GM11168 (cell line): ENCODE measurements around the gene RAB30.

Experiments used
- in situ Hi-C: fragments of 300-500 bp; cut with MboI; formaldehyde crosslinking; loops from one replicate; pipeline ENCODE4 v1.12.0; 2022; ENCODE audit warnings: low sequenced_read_pairs; ENCODE audit not compliant: unreplicated experiment

Gene RAB30

DNA sequence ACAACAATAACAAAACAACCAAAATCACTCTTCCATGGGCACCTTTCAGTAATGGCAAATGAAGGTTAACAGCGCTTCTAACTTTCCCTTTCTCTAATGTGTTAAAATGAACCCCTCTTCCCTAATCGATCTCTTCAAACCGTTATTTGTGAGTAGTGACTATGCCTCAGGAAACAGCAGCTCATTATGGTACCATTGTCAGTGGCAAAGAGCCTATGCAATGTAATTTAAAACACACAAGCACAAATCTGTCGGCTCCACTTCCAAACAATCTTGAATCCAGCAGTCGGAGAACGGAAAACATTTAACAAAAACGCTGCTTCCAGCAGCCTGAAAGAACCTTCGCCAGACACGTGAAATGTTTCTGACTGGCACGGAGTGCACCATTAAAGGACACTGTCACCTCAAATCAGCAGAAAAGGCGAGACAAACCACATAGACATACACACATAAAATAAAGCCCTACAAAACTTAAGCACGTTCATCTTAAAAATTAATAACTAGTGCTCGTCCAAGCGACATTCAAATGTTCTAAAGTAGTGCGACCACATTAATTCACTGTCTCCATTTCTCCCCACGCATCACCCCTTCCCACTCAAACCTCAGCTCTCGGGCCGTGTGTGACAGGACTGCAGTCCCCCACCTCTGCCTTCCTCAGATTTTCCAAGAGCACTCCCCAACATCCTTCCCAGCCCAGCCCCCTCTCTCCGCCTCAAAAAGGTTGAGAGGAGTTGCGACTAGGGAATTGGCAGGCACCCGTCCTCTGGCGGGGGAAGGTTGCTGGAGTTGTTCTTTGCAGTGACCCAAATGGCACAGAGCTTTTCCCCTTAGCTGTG is 748 bp downstream of the RAB30 start:
- in situ Hi-C loops = no loop called here

DNA sequence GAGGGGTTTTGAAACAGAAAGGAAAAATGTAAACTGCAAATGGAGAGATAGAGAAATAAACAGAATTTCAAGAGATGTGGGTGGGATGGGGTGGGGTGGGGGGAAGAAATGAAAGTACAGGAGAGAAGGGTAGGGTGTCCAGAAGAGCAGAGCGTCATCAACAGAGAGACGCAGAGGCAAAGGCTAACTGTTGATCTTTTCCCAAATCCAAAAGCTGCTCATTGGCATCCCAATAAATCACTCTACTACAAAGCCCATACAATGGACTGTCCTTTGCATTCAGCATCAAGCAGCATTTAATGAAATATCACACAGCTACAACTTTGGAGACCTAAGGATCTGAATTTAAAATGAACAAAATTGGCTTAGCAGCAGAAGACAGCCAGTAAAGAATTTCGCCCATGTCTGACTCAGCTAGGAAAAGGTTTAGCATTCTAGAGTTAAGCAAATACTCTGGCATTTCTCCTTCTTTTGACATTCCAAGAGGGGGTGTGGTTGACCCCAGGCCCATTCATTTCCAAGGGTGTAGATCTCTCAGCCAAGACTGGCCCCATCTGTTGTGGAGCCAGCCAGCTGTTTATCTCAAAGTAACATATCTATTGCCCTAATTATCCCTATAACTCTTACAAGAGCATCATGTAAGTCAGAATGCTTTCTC is 1.5 kb downstream of the RAB30 start:
- in situ Hi-C loops = no loop called here

DNA sequence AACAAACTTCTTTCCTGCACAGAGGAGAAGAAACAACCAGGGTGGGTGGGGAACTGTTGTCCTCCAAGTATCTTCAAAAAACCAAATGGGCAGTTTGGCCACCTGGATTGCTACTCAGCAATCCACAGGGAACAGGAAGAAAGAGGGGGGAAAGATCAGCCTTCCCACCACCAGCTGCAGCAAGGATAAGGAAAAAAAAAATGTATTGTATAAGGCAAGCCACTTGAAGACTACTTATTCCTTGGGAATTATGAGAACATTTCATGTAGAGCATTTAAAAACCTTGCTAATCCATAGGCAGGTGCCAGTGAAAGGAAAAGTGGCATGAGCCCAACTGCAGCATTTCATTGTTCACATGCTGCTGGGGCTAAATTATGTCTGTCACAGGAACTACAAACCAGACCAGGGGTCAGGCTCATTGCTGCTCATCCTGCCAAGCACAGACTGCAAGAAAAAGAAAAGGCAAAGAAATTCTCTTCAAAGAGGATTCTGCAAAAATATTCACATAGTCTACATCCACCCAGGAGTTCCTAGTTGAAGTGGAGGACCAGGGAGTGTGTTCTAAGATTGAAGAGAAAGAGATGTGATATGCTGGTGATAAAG is 2.2 kb downstream of the RAB30 start:
- in situ Hi-C loops = loop anchor here (5.0 kb wide), 2 partner anchors 72 to 162 kb away; no protein-coding TSS in a partner anchor

DNA sequence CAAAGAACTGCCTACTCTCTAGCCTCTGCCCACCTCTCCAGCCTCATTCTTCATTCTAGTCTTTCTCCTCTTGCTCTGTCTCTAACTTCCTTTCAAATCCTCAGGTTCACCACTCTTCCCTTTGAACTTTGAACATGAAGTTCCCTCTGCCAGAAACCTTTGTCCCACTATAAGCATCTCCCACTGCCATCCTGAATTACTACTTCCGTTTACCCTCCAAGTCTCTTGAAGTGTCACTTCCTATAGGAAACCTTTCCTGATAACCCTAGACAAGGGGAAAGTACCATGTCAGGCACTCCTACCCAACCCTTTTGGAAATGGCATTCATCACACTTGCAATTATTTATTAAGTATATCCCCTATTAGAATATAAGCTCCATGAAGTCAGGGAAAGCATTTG is 3.1 kb downstream of the RAB30 start:
- in situ Hi-C loops = loop anchor here (5.0 kb wide), 2 partner anchors 71 to 161 kb away; no protein-coding TSS in a partner anchor

DNA sequence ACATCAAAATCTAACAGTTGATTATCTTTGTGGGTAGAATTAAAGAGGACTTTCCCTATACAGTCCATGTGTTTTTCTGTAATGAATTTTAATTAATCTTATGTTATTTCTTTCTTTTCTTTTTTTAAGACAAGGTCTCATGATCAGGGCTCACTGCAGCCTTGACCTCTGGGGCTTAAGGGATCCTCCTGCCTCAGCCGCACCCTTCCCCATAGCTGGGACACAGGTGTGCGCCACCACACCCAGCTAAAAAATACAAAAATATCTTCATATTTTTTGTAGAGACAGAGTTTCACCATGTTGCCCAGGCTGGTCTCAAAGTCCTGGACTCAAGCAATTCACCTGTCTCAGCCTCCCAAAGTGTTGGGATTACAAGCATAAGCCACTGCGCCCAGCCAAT is 7.7 kb downstream of the RAB30 start:
- in situ Hi-C loops = no loop called here

DNA sequence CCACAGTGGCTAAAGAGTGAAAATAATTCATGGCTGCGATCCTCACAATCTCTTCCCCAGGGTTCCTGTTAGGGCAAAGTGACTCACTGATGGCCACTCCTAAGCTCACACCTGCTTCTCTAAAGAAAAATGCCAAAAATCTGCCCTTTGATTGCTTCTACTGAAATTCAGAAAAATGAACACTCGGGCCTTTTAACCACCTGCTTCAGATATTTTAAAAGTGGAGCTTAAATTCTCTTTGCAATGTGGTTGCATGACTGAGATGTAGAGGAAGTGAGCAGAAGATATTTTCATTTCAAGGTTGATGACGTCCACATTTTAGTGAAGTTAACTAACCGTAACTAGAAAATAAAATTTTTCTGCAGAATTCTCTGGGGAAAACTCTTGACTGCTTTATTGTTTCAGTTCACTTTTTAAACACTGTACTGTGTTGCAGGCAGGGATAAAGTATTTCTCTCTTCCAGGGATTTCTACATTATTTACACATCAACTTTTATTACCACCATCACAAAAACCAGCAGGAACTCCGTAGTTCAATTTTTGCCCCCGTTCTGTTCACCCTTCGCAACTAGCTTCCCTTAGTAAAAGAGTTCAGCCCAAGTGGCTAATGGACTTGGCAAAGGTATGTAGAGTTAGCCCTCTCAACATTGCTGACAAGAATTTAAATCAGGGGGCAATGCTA is 8.5 kb downstream of the RAB30 start:
- in situ Hi-C loops = no loop called here

DNA sequence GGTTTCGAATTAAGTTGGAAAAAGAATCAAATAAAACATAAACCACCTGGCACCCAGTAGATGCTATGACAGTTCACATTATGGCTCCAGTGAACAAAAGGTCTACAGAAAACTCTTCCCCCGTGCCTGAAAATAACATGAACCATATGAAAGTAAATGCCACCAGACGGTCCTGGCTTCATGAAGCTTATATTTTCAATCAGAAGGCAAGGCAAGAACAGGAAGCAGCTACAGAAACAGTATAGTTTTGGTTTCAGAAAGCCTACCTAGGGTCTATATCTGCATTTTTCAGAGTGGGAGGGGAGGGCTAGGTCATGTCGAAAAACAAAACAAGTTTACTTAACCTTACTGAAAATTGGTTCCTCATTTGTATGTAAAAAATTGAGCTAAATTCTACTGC is 9.8 kb downstream of the RAB30 start:
- in situ Hi-C loops = no loop called here

DNA sequence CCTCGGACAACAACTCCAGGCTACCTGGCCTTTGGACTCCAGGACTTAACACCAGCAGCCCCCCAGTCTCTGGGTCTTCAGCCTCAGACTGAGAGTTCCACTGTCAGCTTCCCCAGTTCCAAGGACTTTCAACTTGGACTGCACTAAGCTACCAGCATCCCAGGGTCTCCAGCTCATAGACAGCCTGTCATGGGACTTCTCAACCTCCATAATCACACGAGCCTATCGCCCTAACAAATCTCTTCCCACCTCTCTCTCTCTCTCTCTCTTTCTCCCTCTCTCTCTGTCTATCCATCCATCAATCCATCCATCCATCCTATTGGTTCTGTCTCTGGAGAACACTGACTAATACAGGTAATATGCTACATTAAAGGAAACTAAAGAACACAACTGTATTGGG is 10.7 kb downstream of the RAB30 start:
- in situ Hi-C loops = no loop called here

DNA sequence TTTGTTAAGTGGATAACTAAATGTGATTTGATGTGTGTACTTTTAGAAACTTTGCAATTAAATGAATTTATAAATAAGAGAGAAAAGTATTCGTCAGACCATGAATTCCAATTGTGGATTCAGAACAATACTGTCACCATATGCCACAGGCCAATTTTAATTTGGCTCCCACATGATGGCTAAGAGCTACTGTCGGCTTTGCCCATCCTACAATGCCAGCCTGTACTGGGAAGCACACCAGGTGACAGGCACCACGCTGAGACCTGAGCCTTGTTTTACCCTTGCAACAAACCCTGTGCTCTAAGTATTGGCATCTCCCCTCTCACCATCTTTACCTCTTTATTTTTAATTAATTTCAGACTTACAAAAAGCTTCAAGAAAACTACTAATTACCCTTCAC is 14.0 kb downstream of the RAB30 start:
- in situ Hi-C loops = no loop called here

DNA sequence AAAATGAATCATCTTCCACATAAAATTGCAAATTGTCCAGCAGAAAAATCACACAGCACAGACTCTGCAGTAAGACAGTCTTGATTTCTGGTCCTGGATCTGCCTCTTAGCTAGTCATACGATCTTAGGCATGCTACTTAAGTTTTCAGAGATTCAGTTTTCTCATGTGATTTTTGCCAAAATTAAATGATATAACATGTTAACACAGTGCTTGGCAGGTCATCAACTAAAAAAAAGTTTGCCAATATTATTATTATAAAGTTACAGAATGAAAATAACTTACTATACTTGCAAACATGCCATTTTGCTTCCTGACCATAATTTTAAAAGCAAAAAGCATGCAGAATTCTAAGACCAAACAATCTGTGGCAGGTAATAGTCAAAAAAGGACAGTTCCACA is 15.1 kb downstream of the RAB30 start:
- in situ Hi-C loops = no loop called here

DNA sequence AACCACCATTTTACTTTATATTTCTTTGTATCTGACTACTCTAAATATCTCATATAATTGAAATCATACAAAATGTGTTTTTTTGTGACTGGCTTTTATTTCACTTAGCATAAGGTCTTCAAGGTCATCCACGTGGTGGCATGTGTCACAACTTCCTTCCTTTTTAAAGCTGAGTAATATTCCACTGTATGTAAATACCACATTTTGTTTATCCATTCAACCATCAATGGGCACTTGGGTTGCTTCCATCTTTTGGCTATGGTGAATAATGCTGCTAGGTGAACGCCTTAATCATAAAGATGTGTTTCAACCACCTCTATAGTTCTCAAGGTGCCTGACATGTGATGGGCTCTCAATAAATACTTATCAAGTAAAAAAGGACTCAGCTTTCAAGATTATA is 15.5 kb downstream of the RAB30 start:
- in situ Hi-C loops = no loop called here

DNA sequence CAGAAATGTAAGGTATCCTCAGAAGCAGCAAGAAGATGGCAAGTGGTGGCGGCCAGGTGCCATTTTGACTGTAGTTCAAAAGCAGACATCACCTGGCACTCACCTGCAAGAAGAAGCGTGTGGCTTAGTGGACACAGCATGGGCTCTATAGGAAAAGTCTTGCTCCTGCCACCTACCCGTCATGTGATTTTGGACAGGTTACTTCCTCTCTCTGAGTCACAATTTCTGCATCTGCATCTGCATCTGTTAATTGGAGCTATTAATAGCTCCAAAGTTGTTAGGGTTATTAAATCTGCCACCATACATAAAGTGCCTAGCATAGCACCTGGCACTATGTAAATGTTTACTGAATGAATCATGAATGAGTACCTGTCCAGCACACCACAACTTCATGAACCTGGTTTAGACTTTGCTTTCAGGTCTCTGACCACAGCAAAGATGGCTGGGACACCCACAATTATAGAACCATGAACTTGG is 16.8 kb downstream of the RAB30 start:
- in situ Hi-C loops = no loop called here

DNA sequence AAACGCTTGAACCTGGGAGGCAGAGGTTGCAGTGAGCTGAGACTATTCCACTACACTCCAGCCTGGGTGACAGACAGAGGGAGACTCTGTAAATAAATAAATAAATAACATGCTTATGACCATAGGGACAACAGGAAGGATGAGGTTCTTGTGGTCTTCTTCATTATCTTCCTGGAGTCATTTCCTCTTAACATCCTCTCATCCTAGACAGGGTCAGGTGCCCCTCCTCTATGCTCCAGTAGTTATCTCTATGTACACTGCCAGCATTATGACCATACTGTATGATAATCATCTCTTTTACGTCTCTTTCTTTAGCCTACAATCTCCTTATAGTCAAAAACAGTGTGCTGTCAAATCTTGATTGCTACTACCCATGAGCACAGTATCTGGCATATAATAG is 17.7 kb downstream of the RAB30 start:
- in situ Hi-C loops = no loop called here

DNA sequence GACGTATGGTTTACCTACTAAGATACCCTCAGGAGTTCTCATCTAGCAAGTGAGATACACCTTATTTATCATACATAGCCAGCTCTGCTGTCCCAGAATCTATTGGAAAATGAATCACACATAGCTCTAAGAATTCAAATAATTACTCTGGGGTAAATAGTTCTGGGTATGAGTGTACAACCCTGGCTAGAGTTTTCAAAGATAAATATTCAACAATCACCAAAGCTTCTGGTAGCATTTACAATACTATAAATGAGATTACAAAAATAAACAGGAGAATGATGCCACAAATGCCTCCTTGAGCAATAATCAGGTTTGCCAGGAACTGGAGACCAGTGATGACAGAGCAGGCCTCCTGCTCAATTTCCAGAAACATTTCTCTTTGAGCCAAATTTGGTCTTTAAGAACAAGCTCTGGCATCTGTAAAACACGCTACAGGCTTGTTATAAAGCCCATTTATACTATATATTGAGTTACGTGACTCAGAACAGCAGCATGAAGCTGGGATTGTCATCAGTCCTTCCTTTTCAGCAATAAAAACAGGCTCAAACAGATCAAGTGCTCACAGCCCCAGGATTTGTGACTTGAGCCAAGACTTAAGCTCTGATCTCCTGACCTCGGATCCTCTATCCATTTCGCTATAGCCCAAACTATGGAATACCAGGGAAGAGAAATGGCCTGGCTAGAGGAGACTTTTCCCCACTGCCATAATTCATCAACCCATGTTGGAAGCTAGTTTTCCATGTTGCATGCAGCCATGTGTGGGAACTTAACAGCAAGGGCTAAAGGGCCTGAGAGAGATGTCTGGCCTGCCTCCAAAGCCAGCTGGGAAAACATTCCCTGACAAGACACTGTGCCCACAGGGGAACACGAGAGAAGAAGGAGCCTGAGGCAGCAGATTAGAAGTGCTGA is 19.7 kb downstream of the RAB30 start:
- in situ Hi-C loops = no loop called here

DNA sequence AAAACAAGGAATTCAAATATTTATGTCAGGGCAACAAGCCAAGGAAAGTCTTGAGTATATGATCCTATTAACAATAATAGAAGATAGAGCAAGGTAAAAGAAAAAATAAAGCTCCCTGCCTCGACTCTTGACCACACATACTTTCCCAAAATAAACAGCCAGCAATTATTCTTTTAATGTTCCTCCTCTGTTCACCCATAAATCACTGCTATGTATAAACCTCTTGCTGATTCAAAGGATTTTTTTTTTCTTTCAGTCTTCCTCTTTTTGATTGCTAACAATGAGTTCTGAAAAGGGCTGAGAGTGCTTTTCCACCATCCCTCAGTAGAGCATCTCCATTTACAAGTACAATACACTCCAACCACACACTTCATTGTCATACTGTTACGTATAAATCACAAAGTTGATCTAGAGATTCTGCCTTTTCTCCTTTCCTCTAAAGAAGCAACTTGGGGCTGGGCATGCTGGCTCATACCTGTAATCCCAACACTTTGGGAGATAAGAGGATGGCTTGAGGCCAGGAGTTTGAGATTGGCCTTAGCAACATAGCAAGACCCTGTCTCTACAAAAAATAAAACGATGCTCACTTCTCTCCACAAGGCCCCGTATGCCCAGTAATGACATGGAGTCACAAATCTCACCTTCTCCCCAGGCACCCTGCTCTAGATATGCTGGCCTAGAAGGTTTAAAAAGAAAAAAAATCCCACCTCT is 24.0 kb downstream of the RAB30 start:
- in situ Hi-C loops = no loop called here

DNA sequence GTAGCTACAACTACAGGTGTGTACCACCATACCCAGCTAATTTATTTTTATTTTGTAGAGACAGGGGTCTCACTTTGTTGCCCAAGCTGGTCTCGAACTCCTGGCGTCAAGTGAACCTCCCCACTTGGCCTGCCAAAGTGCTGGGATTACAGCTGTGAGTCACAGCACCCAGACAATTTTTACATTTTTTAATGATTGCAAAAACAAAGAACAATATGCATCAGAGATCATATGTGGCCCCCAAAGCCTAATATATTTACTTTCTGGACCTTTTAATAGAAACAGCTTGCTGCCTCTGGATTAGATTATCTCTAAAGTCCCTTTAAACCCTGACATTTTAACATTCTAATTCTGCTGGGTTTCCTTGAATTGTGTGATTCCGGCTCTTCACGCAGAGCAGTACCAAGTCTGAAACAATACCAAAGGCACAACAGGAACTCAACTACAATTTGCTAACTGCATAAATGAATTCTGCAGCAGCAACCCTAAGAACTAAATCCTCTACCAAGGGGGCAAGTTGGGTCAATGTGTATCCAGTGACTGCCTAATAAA is 25.0 kb downstream of the RAB30 start:
- in situ Hi-C loops = no loop called here

DNA sequence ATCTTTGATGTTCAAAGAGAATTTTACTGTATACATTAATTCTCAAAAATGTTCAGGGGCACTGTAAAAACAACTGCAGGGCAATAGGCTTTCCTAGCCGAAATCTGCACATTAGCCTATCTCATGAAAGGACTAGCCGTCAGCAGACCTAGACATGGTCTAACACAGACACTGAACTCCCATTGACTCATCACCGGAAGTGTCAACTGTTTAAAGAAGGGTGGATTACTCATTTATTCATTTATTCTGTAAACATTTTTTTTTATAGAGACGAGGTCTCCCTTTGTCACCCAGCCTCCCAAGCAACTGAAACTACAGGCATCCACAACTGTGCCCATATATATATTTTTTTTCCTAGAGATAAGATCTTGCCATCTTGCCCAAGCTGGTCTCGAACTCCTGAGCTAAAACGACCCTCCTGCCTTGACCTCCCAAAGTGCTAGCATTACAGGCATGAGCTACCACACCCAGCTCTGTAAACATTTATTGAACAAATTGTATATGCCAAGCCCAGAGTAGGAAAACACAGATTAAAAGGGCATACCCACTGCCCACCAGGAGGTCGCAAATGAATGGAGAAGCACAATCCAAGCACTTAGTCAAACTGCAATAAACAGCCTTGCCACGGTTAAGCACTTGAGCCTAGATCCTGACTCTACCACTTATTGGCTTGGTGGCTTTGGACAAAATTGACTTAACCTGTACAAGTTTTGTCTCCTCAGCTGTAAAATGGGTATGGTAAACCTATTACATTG is 26.6 kb downstream of the RAB30 start:
- in situ Hi-C loops = no loop called here
